H1 (cell line): ENCODE data around the gene INAFM2.

Experiments used
- BACH1 ChIP-seq: IDR thresholded peaks from 2 replicates; pipeline ENCODE4 v1.6.1; 2012; ENCODE audit warnings: low read length, improper control_type of control experiment
- CEBPB ChIP-seq: IDR thresholded peaks from 2 replicates; pipeline ENCODE4 v1.6.1; 2012; ENCODE audit warnings: low read depth, low read length
- POLR2A ChIP-seq, 2 experiments: IDR thresholded peaks; 1 replicate in 1 of 2; 2 replicates in 1 of 2; pipeline ENCODE4 v1.6.1; 2011; ENCODE audit warnings: low read depth in 2 of 2, low read length in 2 of 2, mild to moderate bottlenecking in 2 of 2; ENCODE audit errors: control extremely low read depth in 1 of 2
- RFX5 ChIP-seq: IDR thresholded peaks from 2 replicates; pipeline ENCODE4 v1.6.1; 2011; ENCODE audit warnings: low read depth, low read length, improper control_type of control experiment, borderline replicate concordance
- SP1 ChIP-seq: IDR thresholded peaks from 2 replicates; pipeline ENCODE4 v1.6.1; 2011; ENCODE audit warnings: low read depth, low read length
- YY1 ChIP-seq: IDR thresholded peaks from 2 replicates; pipeline ENCODE4 v1.6.1; 2011; ENCODE audit warnings: low read depth, mild to moderate bottlenecking, low read length
- TF ChIP-seq, protein P1 (sequence below), 3 experiments: IDR thresholded peaks; 1 replicate in 2 of 3; 2 replicates in 1 of 3; pipeline versions ENCODE4 v1.5.1 to v1.6.1; 2011; ENCODE audit warnings: low read length in 3 of 3, mild to moderate bottlenecking in 3 of 3, inconsistent platforms in 2 of 3, low read depth in 1 of 3, moderate library complexity in 1 of 3; ENCODE audit not compliant: insufficient read depth in 1 of 3; ENCODE audit errors: control extremely low read depth in 1 of 3
- TF ChIP-seq, protein P2 (sequence below): IDR thresholded peaks from 2 replicates; pipeline ENCODE4 v1.6.1; 2012; ENCODE audit warnings: inconsistent platforms

DNA sequence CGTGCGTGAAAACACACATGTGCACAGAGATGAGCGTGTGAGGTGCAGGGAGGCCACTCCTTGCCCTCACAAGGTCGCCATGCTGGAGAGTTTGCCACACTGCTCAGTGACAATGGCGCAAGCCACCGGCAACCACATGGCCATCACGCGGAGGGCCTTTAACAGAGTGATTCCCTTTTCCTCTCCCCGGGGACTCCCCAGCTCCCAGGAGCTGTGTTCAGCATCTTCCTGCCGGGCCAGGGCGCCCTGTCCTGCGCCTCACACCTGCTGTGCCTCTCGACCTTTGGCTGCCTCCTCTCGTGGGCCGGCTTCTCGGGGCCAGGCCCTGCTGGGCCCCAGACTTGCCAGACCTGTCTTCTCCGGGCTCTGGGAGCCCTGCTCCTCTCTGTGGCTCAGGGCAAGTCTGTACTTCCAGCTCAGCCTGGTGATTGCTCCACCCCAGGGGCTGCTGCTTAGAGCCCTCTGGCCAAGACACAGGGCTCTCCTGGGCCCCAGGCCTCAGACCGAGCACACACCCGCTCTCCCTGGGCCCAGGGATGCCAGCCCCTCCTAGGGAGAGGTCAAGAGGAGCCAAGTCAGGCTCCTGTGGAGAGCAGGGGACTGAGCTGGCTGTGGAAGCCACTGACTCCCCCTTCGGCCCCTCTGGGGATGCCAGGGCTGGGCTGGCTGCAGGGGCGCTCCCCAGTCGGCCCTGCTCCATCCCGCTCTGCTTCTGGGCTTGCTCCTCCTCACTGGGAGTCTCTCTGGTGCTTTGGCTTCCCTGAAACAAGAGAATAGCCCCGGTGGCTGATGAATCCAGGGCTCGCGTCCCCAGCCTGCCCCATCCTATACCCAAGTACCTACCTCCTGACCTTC, 11.7 kb downstream of the INAFM2 start:
- TF ChIP-seq RFX5 = no peak
- TF ChIP-seq, protein P1, sequence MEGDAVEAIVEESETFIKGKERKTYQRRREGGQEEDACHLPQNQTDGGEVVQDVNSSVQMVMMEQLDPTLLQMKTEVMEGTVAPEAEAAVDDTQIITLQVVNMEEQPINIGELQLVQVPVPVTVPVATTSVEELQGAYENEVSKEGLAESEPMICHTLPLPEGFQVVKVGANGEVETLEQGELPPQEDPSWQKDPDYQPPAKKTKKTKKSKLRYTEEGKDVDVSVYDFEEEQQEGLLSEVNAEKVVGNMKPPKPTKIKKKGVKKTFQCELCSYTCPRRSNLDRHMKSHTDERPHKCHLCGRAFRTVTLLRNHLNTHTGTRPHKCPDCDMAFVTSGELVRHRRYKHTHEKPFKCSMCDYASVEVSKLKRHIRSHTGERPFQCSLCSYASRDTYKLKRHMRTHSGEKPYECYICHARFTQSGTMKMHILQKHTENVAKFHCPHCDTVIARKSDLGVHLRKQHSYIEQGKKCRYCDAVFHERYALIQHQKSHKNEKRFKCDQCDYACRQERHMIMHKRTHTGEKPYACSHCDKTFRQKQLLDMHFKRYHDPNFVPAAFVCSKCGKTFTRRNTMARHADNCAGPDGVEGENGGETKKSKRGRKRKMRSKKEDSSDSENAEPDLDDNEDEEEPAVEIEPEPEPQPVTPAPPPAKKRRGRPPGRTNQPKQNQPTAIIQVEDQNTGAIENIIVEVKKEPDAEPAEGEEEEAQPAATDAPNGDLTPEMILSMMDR (IDR thresholded peaks at IDR 0.05; ENCODE audit: control extremely low read depth in 1 of 3, insufficient read depth in 1 of 3, low read depth in 1 of 3, low read length in 3 of 3) = no peak
- TF ChIP-seq CEBPB = no peak
- no peak for TF ChIP-seq SP1
- TF ChIP-seq YY1 = no peak
- TF ChIP-seq, protein P2, sequence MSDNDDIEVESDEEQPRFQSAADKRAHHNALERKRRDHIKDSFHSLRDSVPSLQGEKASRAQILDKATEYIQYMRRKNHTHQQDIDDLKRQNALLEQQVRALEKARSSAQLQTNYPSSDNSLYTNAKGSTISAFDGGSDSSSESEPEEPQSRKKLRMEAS = no peak
- TF ChIP-seq BACH1 = no peak
- TF ChIP-seq POLR2A (IDR thresholded peaks at IDR 0.05; ENCODE audit: control extremely low read depth in 1 of 2, low read depth in 2 of 2, low read length in 2 of 2) = no peak
